MM.1S (cell line): ENCODE measurements around the gene ROBO2.

Experiments used
- EZH2phosphoT487 ChIP-seq: fragments of 300-600 bp; sonication (generic); IDR thresholded peaks from 2 replicates; pipeline ENCODE4 v1.6.1; 2018; ENCODE audit warnings: antibody characterized with exemption, low read length
- TF ChIP-seq, protein P1 (sequence below): fragments of 300-600 bp; sonication (generic); IDR thresholded peaks from 2 replicates; pipeline ENCODE4 v1.5.1; 2016; ENCODE audit warnings: antibody characterized with exemption, low read length, mixed read lengths

GRCh38 chr3:77247061-77247460 is 207.2 kb downstream of the ROBO2 start:
- TF ChIP-seq EZH2phosphoT487 = no peak
- TF ChIP-seq, protein P1, sequence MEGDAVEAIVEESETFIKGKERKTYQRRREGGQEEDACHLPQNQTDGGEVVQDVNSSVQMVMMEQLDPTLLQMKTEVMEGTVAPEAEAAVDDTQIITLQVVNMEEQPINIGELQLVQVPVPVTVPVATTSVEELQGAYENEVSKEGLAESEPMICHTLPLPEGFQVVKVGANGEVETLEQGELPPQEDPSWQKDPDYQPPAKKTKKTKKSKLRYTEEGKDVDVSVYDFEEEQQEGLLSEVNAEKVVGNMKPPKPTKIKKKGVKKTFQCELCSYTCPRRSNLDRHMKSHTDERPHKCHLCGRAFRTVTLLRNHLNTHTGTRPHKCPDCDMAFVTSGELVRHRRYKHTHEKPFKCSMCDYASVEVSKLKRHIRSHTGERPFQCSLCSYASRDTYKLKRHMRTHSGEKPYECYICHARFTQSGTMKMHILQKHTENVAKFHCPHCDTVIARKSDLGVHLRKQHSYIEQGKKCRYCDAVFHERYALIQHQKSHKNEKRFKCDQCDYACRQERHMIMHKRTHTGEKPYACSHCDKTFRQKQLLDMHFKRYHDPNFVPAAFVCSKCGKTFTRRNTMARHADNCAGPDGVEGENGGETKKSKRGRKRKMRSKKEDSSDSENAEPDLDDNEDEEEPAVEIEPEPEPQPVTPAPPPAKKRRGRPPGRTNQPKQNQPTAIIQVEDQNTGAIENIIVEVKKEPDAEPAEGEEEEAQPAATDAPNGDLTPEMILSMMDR = no peak
